Activated CD4-positive, alpha-beta T cell treated with anti-CD3 and anti-CD28 coated beads, Interleukin-2, amount 50 U/mL, for 24 hours (primary cell): ENCODE measurements around the gene FSD2.
"Not testable (repeated sequence)": the region's sequence is repeated elsewhere in the genome, so short reads cannot be mapped to it uniquely, and the experiment has no call there.

Experiments used
- DNase-seq, 2 donors: peaks; one replicate each; pipeline ENCODE4 v3.0.0-alpha.2; 2020; ENCODE audit warnings: low read depth in 1 of 2, low spot score in 1 of 2

The FSD2 gene

DNA sequence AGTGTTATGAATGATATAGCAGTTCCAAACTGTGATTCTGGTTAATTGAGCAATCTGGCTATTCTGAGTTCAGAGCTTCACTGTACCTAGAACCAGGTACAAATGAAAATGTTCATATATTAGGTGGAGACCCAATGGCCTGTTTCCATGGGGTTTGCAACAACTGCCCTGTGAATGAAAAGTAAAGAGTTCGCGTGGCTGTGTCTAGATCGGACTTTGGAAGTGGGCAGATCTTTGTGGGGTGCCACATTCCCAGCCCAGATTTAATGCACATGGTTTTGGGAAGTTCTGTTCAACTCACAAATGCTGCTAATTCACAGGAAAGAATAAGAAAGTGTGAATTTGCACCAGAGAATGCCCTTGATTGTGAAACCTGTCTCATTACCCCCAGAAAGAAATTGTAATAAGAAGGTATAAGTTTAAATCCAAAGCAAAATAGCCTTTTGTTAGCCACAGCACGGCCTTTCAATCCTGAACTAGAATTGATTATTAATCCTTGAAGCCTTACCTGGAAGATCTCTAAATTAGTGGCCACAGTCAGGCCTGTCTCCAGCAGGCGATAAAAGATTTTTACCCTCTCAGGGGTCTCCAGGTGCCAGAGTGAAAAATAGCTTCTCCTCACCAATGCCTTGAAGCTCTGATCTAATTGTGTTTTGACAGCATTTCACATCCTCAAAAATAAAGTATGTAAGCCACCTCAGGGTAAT, 26.2 kb upstream of the FSD2 start:
- no peak for DNase-seq

DNA sequence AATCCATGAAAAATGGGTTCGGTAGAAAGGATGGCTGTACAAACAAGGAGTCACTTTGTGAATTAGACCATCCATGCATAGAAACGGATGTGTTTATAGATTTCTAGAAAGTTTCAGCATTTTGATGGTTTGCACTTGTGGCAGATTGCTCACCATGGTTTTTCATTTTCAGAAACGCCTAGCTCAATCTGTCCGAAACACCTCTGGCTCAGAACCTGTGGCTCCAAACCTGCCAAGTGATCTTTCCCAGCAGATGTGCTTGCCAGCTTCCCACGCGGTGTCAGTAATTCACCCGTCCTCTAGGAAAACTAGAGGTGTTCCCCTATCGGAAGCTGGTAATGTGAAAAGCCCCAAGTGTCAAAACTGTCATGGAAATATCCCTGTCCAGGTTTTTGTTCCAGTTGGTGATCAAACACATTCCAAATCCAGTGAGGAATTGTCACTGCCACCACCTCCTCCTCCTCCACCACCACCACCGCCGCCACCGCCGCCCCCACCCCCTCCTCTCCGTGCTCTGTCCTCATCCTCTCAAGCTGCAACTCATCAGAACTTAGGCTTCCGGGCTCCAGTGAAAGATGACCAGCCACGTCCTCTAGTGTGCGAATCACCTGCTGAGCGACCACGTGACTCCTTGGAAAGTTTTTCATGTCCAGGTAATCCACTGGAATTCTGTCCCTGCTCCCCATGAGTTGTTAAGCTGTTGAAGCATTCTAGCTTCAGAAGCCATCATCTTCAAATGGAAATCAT, 24.7 kb upstream of the FSD2 start:
- no peak for DNase-seq

DNA sequence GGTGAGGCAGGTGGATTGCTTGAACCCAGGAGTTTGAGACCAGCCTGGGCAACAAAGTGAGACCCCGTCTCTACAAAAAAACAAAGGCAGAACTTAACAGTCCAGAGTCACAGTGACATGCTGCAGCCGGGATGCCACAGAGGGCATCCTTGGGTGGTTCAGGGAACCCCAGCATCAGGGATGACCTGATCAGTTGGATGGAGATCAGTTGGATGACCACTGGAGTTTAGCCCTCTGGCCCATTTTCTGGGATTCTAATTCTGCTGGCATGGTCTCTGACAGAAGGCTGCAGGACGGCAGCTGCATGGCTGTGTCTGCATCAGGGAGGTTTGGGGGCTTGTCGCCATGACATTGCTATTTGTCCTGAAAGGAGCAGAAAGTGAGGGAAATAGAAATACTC, 23.4 kb upstream of the FSD2 start:
- DNase-seq: no peak

DNA sequence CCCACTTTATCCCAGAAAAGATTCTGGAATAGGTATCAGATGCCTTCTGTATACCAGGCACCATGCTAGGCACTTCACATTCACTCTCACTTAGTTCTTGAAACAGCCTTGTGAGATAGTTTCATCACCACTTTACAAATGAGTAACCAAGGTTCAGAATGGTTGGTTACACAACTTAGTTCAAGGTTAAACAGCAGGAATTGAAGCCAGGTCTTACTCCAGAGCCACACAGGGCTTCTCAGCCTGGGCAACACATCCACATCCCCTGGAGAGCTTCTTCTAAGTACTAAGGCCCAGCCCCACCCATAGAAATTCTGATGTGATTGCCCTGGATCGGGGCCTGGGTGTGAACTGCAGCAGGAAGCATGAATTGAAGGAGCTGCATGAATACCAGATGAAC, 22.2 kb upstream of the FSD2 start:
- no peak for DNase-seq

GRCh38 chr15:82823049-82823448, 17.2 kb upstream of the FSD2 start:
- DNase-seq: no peak

- DNase-seq: not testable (repeated sequence)
Measured at GRCh38 chr15:82821851-82822250, 16.0 kb upstream of the FSD2 start.

DNA sequence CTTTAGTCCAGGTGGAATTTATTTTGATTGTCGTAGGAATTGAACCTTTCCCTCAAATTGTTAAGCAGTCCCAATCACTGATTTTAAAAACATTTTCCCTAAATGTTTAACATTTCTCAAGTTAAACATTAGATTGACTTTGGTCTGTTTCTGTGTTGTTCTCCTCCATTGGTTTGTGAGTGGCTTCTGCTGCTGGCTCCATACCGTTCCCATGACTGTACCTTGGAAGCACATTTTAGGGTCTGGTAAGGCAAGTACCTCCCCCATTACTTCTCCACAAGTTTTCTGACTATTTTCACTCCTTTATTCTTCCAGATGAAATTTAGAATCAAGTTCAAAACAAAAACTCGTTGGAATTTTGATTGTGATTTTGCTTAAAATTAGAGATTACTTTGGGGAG, 15.5 kb upstream of the FSD2 start:
- not testable (repeated sequence) for DNase-seq

DNA sequence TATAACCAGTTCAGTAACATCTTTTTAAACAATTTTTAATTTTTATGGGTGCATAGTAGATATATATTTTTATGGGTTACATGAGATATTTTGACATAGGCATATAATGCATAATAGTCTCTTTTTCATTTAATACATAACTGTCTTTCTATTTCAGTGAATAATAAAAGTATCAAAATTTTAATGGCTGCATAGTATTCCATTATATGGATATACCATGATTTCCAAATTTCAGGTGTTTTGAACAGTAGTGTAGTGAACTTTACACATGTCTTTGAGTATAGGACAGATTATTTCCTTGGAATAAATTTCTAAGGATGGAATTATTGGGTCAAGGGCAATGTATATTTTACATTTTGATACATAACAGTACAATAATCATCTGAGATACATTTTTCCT, 14.3 kb upstream of the FSD2 start:
- DNase-seq: no peak

DNA sequence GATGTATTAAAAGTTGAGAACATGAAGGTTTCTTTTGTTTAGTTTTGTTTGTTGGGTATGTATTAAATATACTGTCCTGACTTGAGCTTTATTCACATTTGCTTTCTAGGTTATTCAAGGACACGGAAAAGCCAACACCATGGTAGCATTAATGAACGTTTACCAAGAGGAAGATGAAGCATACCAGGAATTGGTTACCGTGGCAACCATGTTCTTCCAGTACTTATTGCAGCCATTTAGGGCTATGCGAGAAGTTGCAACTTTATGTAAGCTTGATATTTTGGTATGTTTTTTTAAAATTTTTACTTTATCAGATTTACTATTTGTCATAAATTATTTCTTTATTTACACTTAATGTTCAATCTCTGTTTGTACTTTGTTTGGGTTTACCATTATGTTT, 7.1 kb upstream of the FSD2 start:
- no peak for DNase-seq

GRCh38 chr15:82810890-82811426, 5.1 kb upstream of the FSD2 start:
- DNase-seq: peak in 1 of 2 donors; percentile 60

GRCh38 chr15:82810061-82810889, 4.4 kb upstream of the FSD2 start:
- peak in 1 of 2 donors; percentile 12 for DNase-seq

- DNase-seq: peak; percentile 82 to 94
Measured at GRCh38 chr15:82809308-82810060, 3.6 kb upstream of the FSD2 start, which contains the start of gene WHAMM. Gene WHAMM (plus strand): TSS chr15:82809628. CDS start chr15:82809727, 99 bp downstream.

DNA sequence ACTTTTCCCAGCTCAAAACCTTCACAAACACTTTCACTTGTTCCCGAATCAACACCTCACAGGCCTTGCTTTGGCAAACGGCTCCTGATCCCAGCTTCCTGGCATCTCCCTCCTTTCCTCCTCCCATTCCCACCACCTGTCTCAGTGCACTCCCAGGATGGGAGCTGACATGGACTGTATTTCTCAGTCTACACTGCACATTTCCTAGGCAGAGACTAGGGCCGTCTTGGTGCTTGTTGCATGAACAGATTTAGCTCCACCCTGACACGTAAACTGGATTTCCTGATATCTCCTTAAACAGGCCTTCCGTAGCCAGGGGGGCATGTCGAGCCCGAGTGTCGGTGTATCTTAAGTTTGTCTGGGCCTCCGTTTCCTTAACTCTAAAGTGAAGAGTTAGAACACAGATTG, 2.8 kb upstream of the FSD2 start:
- no peak for DNase-seq

GRCh38 chr15:82807920-82808633, 2.2 kb upstream of the FSD2 start:
- DNase-seq: no peak

GRCh38 chr15:82804575-82804949, 1.3 kb downstream of the FSD2 start:
- DNase-seq: no peak

DNA sequence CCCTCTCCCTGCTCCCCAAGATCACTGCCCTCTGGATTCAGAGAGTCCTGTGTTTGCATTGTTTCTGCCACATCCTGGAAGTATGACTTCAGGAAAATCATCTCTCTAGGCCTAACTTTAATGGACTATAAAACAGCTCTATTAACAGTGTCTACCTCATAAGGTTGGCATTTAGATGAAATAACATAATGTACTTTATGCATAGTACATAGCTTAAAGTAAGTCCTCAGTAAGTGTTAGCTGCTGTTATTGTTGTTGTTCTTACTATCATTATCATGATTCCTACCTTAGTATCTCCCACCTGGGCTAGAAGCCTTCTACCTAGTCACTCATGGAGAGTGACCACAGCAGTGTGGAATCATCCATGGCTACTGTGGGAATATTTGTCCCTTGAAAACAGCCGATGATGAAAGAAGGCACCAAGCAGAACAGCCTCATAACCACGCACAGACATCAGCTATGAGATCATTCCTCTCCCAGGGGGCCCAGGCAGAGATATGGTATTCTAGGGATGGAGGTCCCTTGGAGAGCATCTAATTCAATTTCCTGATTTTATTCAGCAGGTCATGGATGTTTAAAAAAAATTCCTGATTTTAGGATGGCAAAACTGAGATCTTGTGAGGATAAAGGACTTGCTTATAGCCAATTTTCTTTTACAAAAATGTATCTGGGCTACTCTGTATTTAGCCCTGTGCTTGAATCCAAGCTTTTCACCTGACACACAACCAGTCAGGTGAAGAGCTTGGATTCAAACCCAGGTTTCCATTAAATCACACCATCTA, 1.9 kb downstream of the FSD2 start:
- DNase-seq: no peak

- no peak for DNase-seq
Measured at GRCh38 chr15:82802497-82802896, 3.4 kb downstream of the FSD2 start.

- no peak for DNase-seq
Measured at GRCh38 chr15:82799183-82799841, 6.6 kb downstream of the FSD2 start.
